SH-SY5Y (cell line): Measurements from ENCODE around the gene IL15RA.

Source experiments
- GATA2 ChIP-seq: IDR thresholded peaks from 2 replicates; pipeline ENCODE4 v1.6.1; 2011; ENCODE audit warnings: mild to moderate bottlenecking, low read depth, low read length
- GATA3 ChIP-seq: IDR thresholded peaks from 2 replicates; pipeline ENCODE4 v1.6.1; 2011; ENCODE audit warnings: low read depth, mild to moderate bottlenecking, low read length, moderate library complexity

IL15RA gene

DNA sequence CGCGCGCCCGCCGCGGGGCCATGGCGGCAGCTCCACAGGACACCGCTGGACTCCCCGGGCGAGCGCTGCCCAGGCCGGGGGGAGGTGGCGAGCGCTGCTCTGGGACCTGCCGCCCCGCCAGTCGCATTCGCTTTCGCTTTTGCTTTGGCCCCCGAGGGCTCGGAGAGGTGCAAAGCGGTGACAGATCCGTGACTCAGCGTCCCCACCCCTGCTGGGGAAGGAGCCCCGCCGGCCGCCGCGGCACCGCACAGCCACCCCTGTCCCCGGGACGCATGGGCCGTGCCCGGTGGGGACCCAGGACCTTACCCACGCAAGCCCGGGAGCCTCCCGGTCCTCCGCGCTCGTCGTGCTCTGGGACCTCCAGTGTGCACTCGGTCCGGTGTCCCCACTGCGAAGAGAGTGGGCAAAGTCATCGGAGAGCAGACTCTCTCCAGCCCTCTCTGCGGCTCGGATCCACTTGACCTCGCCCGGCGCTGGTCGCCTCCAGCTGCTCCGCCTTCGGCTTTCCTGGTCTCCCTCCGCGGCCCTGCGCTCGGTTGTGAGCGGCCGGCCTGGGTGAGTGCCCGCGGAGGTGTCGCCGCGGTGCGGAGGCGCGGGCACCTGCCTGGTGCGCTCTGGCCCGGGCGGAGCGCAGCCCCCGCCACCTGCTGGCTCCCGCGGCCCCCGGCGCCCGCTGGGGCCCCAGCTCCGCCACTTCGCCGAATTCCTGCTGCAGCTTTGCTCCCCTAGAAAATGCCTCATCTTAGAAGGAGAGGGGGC is at the start of gene IL15RA:
Gene IL15RA, minus strand, starts transcription at position 73 of the 759 bp plus-strand sequence. Its CDS starts 51 bp downstream, at position 22.
- TF ChIP-seq GATA3 = no peak
- no peak for TF ChIP-seq GATA2

- TF ChIP-seq GATA2 (no peak), GATA3 (no peak)
Observed at GRCh38 chr10:6025683-6026255, 48.4 kb upstream of the IL15RA start.

GRCh38 chr10:6024334-6024682 is 47.0 kb upstream of the IL15RA start:
- no peak for TF ChIP-seq GATA2
- TF ChIP-seq GATA3 = no peak

DNA sequence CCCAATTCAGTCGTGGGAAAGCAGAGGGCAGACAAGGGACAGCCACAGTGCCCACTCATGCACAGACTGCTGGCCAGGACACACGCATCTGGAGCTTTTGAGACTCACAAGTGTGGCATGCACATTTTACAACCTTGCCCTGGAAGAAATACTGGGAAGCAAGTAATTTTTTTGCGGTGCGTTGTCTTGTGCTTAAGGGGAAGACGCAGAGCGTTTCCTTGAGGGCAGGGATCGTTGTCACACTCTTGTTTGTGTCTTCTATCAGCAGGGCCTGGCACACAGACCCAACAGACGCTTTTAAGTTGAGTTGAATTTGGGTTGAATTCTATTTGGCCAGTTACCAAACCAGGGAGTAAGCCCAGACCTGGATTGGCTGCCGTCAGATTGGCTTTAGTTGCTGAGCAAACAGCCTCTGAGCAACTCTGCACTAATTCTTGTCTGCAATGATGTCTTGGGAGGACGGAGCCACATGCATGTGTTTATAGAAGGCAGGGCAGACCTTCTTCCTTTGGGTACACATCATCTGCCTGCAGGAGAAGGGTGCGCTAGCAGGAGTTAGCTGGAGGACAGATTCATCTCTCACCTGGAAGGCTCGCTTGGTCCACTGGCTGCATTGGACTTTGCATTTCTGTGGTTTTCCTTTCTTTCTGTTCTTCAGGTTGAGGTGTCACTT is 46.5 kb upstream of the IL15RA start:
- no peak for TF ChIP-seq GATA3
- no peak for TF ChIP-seq GATA2

DNA sequence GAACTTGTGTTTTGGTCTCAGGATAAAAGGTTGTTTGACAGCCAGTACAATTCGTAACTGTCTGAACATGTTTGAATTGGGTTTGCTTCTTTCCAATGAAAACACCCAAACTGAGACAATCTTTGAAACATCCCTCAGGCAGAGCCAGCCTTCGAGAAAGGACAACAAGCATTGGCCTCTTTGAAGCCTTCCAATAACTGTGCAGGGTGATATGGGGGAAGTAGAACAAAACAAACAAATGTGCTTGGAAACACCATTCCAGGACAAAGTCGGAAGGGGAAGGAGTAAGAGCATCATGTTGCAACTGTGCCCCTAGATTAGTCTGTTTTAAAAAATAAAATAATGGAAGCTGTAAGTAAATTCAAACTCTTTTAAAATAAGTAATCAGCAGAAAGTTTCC is 45.3 kb upstream of the IL15RA start:
- TF ChIP-seq GATA3 (no peak), GATA2 (no peak)

GRCh38 chr10:6020826-6021225 is 43.5 kb upstream of the IL15RA start:
- TF ChIP-seq GATA2 (no peak), GATA3 (no peak)

- no peak for TF ChIP-seq GATA3
- no peak for TF ChIP-seq GATA2
Observed at GRCh38 chr10:6019796-6020195, 42.5 kb upstream of the IL15RA start.

- TF ChIP-seq GATA2 = no peak
- no peak for TF ChIP-seq GATA3
Observed at GRCh38 chr10:6019010-6019782, 41.9 kb upstream of the IL15RA start.

DNA sequence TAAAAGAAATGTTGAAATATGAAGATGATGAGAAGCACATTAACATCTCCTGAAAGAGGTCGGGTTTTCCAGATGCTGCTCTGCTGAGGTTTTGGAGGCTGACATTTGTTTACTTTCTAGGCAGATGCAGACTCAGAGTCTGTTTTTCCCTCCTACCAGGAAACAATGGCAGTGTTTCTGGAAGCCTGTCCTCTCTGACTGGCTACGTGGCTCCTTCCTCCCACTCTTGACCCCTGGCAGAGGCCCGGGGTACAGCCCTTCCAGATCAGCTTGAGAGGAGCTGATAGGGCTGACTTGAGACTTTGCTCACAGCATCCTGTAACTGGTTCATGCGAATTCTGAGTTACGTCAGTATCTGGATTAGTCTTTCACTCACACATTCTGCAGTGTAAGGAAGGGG is 41.1 kb upstream of the IL15RA start:
- TF ChIP-seq GATA3 = no peak
- TF ChIP-seq GATA2 = no peak

DNA sequence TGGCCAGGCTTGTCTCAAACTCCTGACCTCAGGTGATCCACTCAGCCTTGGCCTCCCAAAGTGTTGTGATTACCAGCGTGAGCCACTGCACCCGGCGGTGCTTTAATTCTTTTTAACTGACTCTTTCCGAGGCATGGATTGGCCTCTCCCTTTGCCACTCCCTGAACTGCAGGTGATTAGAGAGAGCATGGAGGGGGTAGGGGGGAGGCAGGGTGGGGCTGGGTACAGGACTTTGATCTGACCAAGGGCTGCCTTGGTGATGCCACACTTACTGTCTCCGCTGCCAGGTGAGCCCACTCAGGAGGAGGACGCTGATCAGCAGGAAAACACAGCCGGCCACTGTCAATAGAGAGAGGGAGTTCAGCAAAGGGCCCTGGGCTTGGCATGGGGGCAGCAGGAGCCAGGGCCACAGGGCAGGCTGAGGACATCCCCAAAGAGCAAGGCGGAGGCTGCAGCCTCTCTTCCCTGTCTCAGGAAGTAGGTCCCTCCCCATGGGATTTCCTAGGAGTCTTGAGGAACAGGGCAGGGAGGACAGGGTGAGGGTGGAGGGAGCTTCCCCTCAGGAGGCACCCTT is 40.5 kb upstream of the IL15RA start:
- TF ChIP-seq GATA2 (no peak), GATA3 (no peak)

- TF ChIP-seq GATA3 (no peak), GATA2 (no peak)
Observed at GRCh38 chr10:6014241-6014761, 37.0 kb upstream of the IL15RA start.

- TF ChIP-seq GATA2 (no peak), GATA3 (no peak)
Observed at GRCh38 chr10:6013413-6014192, 36.3 kb upstream of the IL15RA start.
